IgD-negative memory B cell (primary cell): Measurements from ENCODE around the gene PALLD. TPM values are rescaled to one million over a fixed set of nuclear protein-coding genes. Genes with fewer than 3 reads are reported as not detected.

Experiments used
- H3K27ac Mint-ChIP-seq, 3 donors: one replicate each; pipeline ENCODE4 v1.8.0; 2020 to 2022; ENCODE audit warnings: mild to moderate bottlenecking in 3 of 3, mixed read lengths in 3 of 3, moderate library complexity in 1 of 3
- H3K27me3 Mint-ChIP-seq: one replicate; pipeline ENCODE4 v1.8.0; 2021; ENCODE audit warnings: mixed read lengths
- H3K36me3 Mint-ChIP-seq: one replicate; pipeline ENCODE4 v1.8.0; 2020; ENCODE audit warnings: mild to moderate bottlenecking, mixed read lengths
- H3K4me1 Mint-ChIP-seq, 3 donors: one replicate each; pipeline ENCODE4 v1.8.0; 2020 to 2022; ENCODE audit warnings: mixed read lengths in 3 of 3, mild to moderate bottlenecking in 1 of 3
- H3K4me3 Mint-ChIP-seq, 4 donors: one replicate each; pipeline ENCODE4 v1.8.0; 2020 to 2022; ENCODE audit warnings: mild to moderate bottlenecking in 4 of 4, mixed read lengths in 4 of 4, moderate library complexity in 3 of 4
- H3K9me3 Mint-ChIP-seq, 3 donors: one replicate each; pipeline ENCODE4 v1.8.0; 2020 to 2021; ENCODE audit warnings: mixed read lengths in 3 of 3, mild to moderate bottlenecking in 1 of 3
- polyA plus RNA-seq: library from polyadenylated mRNA; unstranded; fragments of 300-500 nt; fragmentation: Illumina TruSeq; gene quantifications from one replicate; pipeline ENCODE4 v1.2.3, GENCODE V29; 2021

Gene PALLD
- polyA plus RNA-seq, 1 donor from 2014 or later = 0.31 TPM

DNA sequence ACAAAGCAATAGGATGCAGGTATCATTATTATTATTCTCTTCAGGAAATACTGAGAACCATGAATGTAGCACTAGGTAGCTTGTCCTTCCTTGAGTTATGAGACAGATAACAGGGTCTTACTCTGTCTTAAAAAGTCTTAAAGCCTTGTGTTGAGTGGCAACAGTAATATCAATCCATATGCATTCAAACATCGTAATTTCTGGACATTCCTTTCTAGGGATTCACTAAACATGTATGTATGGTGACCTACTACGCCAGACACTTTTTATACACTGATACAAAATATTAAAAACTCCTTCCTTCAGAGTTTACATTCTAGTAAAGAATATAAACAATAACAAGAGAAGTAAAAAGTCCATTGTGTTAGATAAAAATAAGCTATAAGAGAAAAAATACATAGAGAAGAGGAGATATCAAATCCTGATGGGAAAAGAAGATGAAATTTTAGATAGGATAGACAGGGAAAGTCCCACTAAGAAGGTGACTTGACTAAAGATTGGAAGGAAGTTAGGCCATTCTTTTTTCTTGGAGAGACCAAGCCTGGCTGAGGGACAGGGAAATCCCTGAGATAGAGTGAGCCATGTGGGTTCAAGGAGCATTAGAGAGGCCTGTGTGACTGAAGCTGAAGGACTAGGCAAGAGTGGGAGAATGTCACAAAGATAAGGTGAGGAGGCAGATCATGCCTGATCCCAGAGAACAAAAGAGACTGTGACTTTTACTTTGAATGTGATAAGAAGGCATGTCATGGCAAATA lies 11.5 kb upstream of the PALLD start:
- no peaks in the 10 kb centered on the region for H3K9me3 Mint-ChIP-seq
- H3K36me3 Mint-ChIP-seq = peaks cover 5% of the 10 kb centered on the region
- H3K27ac Mint-ChIP-seq = no peak overlapping the region
- no peak overlapping the region for H3K4me3 Mint-ChIP-seq
- H3K27me3 Mint-ChIP-seq = peaks cover 4% of the 10 kb centered on the region
- H3K4me1 Mint-ChIP-seq = peaks cover 6 to 16% (median 14%) of the 10 kb centered on the region in 3 donors

DNA sequence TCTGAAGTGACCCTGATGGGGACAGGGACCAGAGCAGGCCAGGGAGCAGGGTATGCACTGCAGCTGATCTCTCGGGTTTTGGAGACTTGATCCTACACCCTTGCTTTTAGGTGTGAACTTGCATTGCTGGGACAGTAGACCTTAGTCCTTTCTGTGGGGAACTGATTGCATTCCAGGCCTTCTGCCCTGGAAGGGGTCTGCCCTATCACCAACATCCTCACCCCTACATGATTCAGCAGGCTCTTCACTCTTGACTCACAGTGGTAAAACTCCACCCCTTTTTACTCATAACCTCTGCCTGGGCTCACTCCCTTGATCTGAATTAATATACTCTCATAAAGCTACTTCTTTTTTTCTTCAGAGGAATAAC lies 10.0 kb upstream of the PALLD start:
- Mint-ChIP-seq H3K4me1 (peaks cover 2 to 5% (median 4%) of the 10 kb centered on the region in 3 donors), H3K27ac (no peak overlapping the region), H3K9me3 (no peaks in the 10 kb centered on the region), H3K27me3 (peaks cover 4% of the 10 kb centered on the region), H3K36me3 (peaks cover 3% of the 10 kb centered on the region), H3K4me3 (no peak overlapping the region)

DNA sequence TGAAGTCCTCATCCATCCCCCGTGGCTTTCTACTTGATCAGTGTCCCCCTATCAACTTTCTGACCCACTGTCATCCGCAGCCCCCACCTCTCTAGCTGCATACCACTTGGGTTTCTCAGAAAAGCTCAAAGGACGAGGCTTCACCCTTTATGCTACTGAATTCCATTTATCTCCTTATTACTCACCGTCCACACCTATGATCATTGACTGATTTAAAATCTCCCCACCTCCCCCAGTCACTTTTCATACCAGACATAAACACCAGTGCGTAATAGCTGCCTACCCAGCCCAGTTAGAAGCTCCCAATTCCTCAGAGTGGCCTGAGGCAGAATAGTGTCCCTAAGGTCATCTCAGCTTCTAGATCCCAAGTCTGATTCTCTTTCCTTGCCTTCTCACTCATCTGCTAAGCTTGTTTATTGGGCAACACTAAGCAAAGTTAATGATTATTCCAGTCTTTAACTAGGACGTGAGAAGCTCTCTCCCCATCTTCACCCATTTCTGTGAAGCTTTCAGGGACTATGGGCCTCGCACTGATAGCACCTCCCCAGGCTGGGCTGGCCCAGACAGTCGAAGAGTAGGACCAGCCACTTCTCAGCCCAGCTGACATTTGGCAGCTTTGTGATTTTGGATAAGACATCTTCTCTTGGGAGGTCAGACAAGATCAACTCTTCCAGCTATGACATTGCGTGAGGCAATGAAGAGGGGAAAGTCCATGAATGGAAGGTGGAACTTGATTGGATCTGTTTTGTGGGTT lies 9.4 kb upstream of the PALLD start:
- Mint-ChIP-seq H3K4me3 (no peak overlapping the region), H3K36me3 (peaks cover 1% of the 10 kb centered on the region), H3K9me3 (no peaks in the 10 kb centered on the region), H3K27ac (no peak overlapping the region), H3K4me1 (peaks cover 0 to under 1% (median 0%) of the 10 kb centered on the region in 3 donors), H3K27me3 (peaks cover 4% of the 10 kb centered on the region)

DNA sequence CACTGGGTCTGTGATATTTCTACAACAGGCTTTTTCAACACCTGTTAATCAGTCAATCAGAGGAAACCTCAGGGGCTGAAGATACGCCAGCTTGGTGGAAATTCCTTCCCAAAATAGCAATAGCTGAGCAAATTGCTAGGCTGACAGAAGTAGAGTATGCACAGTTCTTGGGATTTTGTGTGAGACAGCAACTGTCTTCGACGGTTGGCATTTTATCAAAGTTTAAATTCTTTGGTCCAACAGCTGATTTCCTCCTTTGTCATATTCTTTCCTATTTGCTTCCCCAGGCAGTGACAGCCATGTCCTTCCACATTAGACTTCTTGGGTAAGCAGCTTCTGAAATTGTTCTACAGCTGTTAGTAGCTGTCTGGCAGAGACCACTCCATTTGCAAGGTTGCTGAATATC lies 8.0 kb upstream of the PALLD start:
- no peak overlapping the region for H3K4me3 Mint-ChIP-seq
- no peak overlapping the region for H3K27ac Mint-ChIP-seq
- no peaks in the 10 kb centered on the region for H3K9me3 Mint-ChIP-seq
- peaks cover 4% of the 10 kb centered on the region for H3K27me3 Mint-ChIP-seq
- H3K36me3 Mint-ChIP-seq = peaks cover 1% of the 10 kb centered on the region
- no peaks in the 10 kb centered on the region for H3K4me1 Mint-ChIP-seq

DNA sequence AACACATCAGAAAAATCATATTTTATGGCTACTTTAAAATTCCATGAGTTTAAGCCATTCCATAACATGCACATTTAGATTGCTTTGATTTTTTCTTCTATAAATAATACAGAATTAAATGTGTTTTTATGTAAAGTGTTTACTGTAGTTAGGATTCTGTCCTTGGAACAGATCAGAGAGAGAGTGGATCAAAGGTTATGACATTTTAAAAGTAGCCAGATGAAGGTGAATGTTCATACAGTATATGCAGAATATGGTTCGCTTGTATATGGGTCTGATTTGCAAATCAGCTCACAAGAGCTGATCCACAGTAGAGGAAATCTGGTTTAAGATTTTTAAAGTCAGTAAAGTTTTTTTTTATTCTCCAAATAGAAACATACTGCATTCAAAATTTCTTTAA lies 7.2 kb upstream of the PALLD start:
- Mint-ChIP-seq H3K36me3 (peaks cover 1% of the 10 kb centered on the region), H3K9me3 (no peaks in the 10 kb centered on the region), H3K27ac (no peak overlapping the region), H3K27me3 (peaks cover 4% of the 10 kb centered on the region), H3K4me3 (no peak overlapping the region), H3K4me1 (no peaks in the 10 kb centered on the region)

DNA sequence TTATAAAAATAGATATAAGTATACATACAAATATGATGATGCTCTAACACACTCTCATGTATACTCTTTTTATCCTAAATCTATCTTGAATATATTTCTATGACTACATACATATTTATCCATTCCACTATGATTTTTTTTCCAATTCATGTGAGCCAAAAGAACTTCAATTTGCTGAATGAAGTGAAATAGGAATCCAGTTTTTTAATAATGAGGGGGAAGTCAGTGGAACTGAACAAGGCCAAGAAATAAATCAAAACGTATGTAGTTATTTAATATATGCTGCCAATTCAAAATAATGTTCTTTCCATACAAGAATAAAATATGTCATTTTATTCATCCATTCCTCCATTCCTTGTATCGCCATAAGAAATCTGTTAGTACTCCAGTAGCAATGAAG lies 6.1 kb upstream of the PALLD start:
- Mint-ChIP-seq H3K4me1 (no peaks in the 10 kb centered on the region), H3K36me3 (peaks cover 1% of the 10 kb centered on the region), H3K27me3 (peaks cover 4% of the 10 kb centered on the region), H3K27ac (no peak overlapping the region), H3K9me3 (no peaks in the 10 kb centered on the region), H3K4me3 (no peak overlapping the region)

DNA sequence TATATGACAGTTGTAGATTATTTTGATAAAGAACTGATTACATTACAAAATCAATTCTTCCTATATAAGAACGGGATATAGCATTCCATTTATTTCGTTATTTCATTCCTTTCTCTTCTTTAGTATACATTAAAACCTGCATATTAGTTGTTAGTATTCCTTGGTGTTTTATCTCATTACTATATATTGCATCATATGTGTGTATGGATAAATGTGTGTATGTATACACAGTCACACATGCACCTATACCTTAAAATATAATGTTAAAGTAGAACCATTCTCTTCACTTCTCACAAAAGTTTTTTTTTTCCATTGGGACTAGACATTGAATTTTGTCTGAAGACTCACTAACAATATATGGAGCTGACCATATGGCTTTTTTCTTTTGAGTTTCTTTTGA lies 5.3 kb upstream of the PALLD start:
- Mint-ChIP-seq H3K4me1 (no peaks in the 10 kb centered on the region), H3K36me3 (peaks cover 1% of the 10 kb centered on the region), H3K9me3 (no peaks in the 10 kb centered on the region), H3K27ac (no peak overlapping the region), H3K27me3 (peaks cover 4% of the 10 kb centered on the region), H3K4me3 (no peak overlapping the region)

DNA sequence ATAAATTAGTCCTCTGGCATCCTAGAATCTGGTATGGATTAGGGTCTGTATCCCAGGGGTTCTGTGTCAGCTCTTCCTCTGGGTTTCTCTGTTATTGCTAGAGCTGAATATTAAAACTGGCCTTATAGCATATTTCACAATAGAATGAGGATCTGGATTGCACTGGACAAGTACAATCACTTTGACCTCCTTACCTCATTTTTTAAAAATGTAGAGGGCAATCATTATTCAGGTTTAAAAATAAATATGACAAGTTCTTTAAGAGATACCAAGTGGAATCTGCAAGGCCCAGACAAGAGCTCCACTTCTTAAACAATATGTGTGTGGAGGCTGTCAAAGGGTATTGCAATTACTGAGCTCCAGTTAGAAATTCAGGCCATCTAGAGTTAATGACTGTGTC lies 1.4 kb downstream of the PALLD start:
- Mint-ChIP-seq H3K4me1 (peaks cover 0 to 1% (median 0%) of the 10 kb centered on the region in 3 donors), H3K27ac (no peak overlapping the region), H3K9me3 (no peaks in the 10 kb centered on the region), H3K4me3 (no peak overlapping the region), H3K36me3 (no peaks in the 10 kb centered on the region), H3K27me3 (peaks cover 9% of the 10 kb centered on the region)

DNA sequence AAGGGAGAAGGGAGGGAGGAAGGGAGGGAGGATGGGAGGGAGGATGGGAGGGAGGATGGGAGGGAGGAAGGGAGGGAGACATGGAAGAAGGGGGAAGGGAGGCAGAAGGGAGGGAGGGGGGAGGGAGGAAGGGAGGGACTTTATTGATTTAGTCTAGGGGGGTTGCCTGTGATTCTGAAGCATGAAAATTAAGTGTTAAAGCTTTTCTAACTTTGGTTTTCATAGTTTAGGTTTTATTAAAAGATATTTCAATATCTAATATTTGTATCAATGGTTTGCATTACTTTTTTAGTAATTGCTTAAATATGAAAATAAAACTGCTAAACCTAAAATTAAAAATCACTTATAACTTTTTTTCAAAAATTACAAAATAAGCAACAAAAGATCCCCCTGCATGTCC lies 2.4 kb downstream of the PALLD start:
- H3K4me1 Mint-ChIP-seq = peaks cover 0 to 3% (median 1%) of the 10 kb centered on the region in 3 donors
- no peak overlapping the region for H3K27ac Mint-ChIP-seq
- H3K4me3 Mint-ChIP-seq = no peak overlapping the region
- no peaks in the 10 kb centered on the region for H3K9me3 Mint-ChIP-seq
- H3K36me3 Mint-ChIP-seq = no peaks in the 10 kb centered on the region
- peaks cover 12% of the 10 kb centered on the region for H3K27me3 Mint-ChIP-seq

DNA sequence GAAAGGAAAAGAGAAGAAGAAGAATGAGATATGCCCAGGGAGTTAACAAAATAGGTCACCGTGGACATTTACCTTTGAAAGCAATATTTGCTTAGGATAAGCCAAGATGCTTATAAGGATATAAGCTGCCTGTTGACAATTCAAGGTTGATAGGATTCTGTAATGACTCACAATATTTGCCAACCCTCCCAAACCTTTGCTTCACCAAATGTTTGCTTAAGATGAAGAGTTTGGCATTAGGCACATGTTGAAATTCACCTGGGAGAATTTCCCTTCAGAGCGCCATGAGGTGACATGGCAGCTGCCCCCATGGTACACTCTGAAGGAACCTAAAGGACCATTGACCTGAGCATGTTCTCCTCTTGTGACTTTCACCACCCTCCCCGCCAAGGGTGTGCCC lies 4.6 kb downstream of the PALLD start:
- no peak overlapping the region for H3K27ac Mint-ChIP-seq
- H3K36me3 Mint-ChIP-seq = peaks cover 2% of the 10 kb centered on the region
- H3K4me3 Mint-ChIP-seq = no peak overlapping the region
- peaks cover 0 to 3% (median 1%) of the 10 kb centered on the region in 3 donors for H3K4me1 Mint-ChIP-seq
- peaks cover 12% of the 10 kb centered on the region for H3K27me3 Mint-ChIP-seq
- H3K9me3 Mint-ChIP-seq = no peaks in the 10 kb centered on the region

DNA sequence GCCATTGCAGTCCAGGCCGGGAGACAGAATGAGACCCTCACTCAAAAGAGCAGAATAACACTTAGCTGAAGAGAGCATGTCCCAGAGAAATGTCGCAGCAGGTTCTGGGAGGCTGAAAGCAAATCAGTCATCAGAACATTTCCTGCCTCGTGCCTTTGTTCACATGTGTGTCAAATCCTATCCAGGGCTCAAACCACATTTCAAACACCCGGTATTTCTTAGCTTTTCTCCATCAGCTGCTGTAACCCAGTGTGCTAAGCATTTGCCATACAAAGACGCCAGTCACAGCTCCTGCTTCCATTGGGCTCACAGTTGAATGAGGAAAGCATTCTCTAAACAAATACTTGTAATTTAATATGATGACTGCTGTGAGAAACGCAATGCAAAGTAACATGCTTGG lies 6.0 kb downstream of the PALLD start:
- H3K4me1 Mint-ChIP-seq = peaks cover 0 to 3% (median 1%) of the 10 kb centered on the region in 3 donors
- no peak overlapping the region for H3K4me3 Mint-ChIP-seq
- peaks cover 12% of the 10 kb centered on the region for H3K27me3 Mint-ChIP-seq
- peaks cover 2% of the 10 kb centered on the region for H3K36me3 Mint-ChIP-seq
- H3K27ac Mint-ChIP-seq = no peak overlapping the region
- H3K9me3 Mint-ChIP-seq = no peaks in the 10 kb centered on the region

DNA sequence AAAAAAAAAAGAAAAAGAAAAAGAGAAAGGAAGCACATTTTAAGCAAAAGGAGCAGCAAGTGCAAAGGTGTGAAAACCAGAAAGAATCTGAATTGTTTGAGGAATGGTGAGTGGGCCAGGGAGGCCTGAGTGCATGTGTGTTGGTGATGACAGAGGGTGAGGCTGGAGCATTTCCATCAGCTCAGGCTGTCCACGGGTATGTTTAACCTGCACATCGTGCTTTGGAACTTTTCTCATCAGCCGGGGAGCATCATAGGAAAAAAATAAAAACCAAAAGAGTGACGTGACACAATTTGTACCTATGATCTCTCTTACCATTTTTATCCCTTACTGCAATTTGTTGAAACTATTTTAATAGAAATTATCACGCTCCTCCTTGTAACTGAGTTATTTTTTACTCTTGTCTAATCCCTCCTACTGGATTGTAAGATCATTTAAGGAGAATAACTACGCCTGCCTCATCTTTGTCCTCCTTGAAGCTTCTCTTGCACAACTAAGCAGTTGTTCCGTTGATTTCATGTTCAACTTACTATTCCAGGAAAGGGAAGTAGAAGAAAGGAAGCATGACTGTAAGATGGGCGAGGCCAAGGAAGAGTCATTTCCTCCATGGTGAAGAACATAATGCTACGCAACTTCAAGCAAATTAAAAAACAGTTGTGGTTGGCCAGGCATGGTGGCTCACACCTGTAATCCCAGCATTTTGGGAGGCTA lies 7.0 kb downstream of the PALLD start:
- Mint-ChIP-seq H3K4me1 (peaks cover 0 to 3% (median 1%) of the 10 kb centered on the region in 3 donors), H3K9me3 (no peaks in the 10 kb centered on the region), H3K27me3 (peaks cover 12% of the 10 kb centered on the region), H3K36me3 (peaks cover 2% of the 10 kb centered on the region), H3K27ac (no peak overlapping the region), H3K4me3 (no peak overlapping the region)

DNA sequence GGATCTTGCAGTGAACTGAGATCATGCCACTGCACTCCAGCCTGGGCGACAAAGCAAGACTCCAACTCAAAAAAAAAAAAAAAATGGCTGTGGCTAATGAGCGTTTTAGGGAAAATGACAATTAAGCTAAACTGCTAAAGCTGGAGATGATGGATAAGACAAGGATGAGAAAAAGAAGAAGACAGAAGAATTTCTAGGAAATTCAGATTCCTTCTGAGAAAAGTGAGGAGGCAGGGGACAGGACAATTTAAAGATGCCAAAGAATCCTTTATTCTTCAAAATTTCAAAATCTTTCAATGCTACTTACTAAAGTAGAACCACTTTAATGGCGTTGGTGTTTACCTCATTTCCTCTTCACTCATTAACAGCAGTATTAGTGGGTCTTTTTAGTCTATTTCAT lies 7.7 kb downstream of the PALLD start:
- peaks cover 12% of the 10 kb centered on the region for H3K27me3 Mint-ChIP-seq
- H3K9me3 Mint-ChIP-seq = no peaks in the 10 kb centered on the region
- peaks cover 0 to 3% (median 1%) of the 10 kb centered on the region in 3 donors for H3K4me1 Mint-ChIP-seq
- H3K36me3 Mint-ChIP-seq = peaks cover 2% of the 10 kb centered on the region
- H3K4me3 Mint-ChIP-seq = no peak overlapping the region
- no peak overlapping the region for H3K27ac Mint-ChIP-seq

DNA sequence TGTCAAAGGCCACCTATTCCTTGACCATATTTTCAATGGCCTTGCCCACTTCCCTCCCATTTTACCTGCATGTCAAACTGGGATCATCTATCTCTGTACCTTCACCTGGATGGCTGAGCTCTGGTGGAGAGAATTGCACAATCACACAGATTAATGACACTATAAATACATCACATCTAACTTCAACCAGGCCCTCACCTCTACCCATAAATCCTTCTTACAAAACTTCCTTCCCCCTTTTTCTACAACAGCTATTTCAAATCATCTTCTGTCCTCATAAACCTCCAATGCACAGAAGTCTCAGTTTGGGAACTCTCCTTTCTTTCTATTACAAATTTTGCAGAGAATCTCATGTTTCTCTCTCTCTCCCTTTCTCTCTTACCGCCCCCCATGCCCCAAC lies 9.2 kb downstream of the PALLD start:
- H3K27ac Mint-ChIP-seq = no peak overlapping the region
- no peak overlapping the region for H3K4me3 Mint-ChIP-seq
- H3K4me1 Mint-ChIP-seq = peaks cover 0 to 3% (median 1%) of the 10 kb centered on the region in 3 donors
- H3K36me3 Mint-ChIP-seq = peaks cover 2% of the 10 kb centered on the region
- peaks cover 8% of the 10 kb centered on the region for H3K27me3 Mint-ChIP-seq
- H3K9me3 Mint-ChIP-seq = no peaks in the 10 kb centered on the region

DNA sequence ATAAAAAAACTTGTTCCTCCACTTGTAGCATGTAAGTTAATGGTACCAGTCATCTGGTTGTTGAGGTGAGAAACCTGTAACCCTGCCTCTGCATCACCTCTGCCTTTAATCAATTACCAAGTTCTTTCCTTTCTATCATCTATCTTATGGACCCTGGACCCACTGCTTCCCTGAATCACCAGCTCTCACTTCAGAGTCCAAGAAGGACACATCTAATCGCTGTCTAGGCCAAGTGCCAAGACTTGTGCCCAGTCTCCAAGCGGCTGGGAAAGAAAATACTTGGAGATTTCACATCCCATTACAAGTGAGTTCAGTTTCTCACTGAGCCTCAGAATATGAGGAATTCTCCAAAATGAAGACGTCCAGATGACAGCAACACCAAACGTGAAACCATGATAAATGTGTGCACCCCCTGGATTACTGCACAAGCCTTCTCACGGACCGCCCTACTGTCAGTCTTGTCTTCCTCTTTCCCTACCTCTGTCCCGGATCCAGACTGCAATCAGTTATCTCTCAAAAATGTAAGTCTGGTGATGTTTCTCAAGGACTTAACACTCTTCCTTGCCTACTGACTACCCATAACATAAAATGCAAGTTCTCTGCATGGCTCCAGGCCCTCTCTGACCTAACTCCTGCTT lies 10.4 kb downstream of the PALLD start:
- Mint-ChIP-seq H3K27ac (no peak overlapping the region), H3K9me3 (no peaks in the 10 kb centered on the region), H3K27me3 (peaks cover 3% of the 10 kb centered on the region), H3K36me3 (peaks cover 2% of the 10 kb centered on the region), H3K4me1 (peaks cover 0 to 3% (median 1%) of the 10 kb centered on the region in 3 donors), H3K4me3 (no peak overlapping the region)
